Liver (tissue), 3 donors: Measurements from ENCODE around the gene SRSF3.

Source experiments
- EGR1 ChIP-seq, 2 donors: IDR thresholded peaks; 2 replicates each; pipeline ENCODE4 v1.6.1; 2016 to 2018; ENCODE audit warnings: antibody characterized with exemption in 2 of 2, low read depth in 2 of 2
- FOXA1 ChIP-seq: IDR thresholded peaks from 2 replicates; pipeline ENCODE4 v1.6.1; 2016; ENCODE audit warnings: antibody characterized with exemption
- GABPA ChIP-seq, 2 donors: IDR thresholded peaks in 1 of 2; conservative IDR thresholded peaks in 1 of 2; 2 replicates each; pipeline ENCODE4 v1.6.1; 2016; ENCODE audit warnings: antibody characterized with exemption in 2 of 2, mild to moderate bottlenecking in 1 of 2, moderate library complexity in 1 of 2
- HNF4G ChIP-seq: IDR thresholded peaks from 2 replicates; pipeline ENCODE4 v1.6.1; 2016; ENCODE audit warnings: antibody characterized with exemption
- JUND ChIP-seq, 2 donors: IDR thresholded peaks; 2 replicates each; pipeline ENCODE4 v1.6.1; 2016; ENCODE audit warnings: antibody characterized with exemption in 2 of 2
- MAX ChIP-seq: IDR thresholded peaks from 2 replicates; pipeline ENCODE4 v1.6.1; 2016; ENCODE audit warnings: antibody characterized with exemption
- RAD21 ChIP-seq, 2 donors: IDR thresholded peaks; 2 replicates each; pipeline ENCODE4 v1.6.1; 2016; ENCODE audit warnings: antibody characterized with exemption in 2 of 2, mild to moderate bottlenecking in 2 of 2
- RXRA ChIP-seq, 2 donors: IDR thresholded peaks; 2 replicates each; pipeline ENCODE4 v1.6.1; 2017 to 2018; ENCODE audit warnings: antibody characterized with exemption in 2 of 2, mild to moderate bottlenecking in 1 of 2
- TAF1 ChIP-seq: conservative IDR thresholded peaks from 2 replicates; pipeline ENCODE4 v1.6.1; 2016; ENCODE audit warnings: antibody characterized with exemption, mild to moderate bottlenecking
- YY1 ChIP-seq: IDR thresholded peaks from 2 replicates; pipeline ENCODE4 v1.6.1; 2016; ENCODE audit warnings: antibody characterized with exemption, mild to moderate bottlenecking
- ZBTB33 ChIP-seq: IDR thresholded peaks from 2 replicates; pipeline ENCODE4 v1.6.1; 2016; ENCODE audit warnings: antibody characterized with exemption
- TF ChIP-seq, protein P1 (sequence below): fragments of 150-350 bp; IDR thresholded peaks from 2 replicates; pipeline ENCODE4 v1.5.1; 2017; ENCODE audit warnings: improper control_type of control experiment, low read depth, low read length; ENCODE audit not compliant: missing input control
- TF ChIP-seq, protein P2 (sequence below): IDR thresholded peaks from 2 replicates; pipeline ENCODE4 v1.6.1; 2016; ENCODE audit warnings: antibody characterized with exemption, mild to moderate bottlenecking
- TF ChIP-seq, protein P3 (sequence below): IDR thresholded peaks from 2 replicates; pipeline ENCODE4 v1.6.1; 2016; ENCODE audit warnings: antibody characterized with exemption
- donor health status: healthy.
- donor health status: healthy.

DNA sequence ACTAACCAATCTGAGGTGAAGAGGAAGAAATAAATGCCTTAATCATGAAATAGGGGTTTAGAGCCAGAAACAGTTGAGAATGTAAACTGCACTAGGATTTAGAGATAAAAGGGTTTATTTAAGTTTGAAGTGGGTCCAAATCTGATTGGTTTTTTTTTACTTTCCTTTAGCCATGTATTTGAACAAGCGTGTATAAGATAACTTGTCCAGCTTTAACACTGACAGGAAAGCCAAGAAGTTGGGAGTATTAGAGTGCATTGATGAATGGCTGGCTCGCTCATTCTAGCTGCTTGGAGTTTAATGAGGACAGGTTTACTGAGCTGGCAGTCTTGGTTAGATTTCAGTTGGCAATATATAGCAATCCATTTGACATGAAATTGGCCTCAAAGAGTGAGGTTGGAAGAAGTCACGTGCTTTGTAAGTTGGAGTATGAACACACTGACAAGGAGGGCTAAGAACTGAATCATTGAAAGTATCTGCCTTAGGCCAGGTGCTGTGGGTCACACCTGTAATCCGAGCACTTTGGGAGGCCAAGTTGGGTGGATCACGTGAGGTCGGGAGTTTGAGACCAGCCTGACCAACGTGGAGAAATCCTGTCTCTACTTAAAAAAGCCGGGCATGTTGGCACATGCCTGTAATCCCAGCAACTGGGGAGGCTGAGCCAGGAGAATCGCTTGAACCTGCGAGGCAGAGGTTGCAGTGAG is 13.7 kb downstream of the SRSF3 start:
- TF ChIP-seq, protein P1, sequence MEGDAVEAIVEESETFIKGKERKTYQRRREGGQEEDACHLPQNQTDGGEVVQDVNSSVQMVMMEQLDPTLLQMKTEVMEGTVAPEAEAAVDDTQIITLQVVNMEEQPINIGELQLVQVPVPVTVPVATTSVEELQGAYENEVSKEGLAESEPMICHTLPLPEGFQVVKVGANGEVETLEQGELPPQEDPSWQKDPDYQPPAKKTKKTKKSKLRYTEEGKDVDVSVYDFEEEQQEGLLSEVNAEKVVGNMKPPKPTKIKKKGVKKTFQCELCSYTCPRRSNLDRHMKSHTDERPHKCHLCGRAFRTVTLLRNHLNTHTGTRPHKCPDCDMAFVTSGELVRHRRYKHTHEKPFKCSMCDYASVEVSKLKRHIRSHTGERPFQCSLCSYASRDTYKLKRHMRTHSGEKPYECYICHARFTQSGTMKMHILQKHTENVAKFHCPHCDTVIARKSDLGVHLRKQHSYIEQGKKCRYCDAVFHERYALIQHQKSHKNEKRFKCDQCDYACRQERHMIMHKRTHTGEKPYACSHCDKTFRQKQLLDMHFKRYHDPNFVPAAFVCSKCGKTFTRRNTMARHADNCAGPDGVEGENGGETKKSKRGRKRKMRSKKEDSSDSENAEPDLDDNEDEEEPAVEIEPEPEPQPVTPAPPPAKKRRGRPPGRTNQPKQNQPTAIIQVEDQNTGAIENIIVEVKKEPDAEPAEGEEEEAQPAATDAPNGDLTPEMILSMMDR: no peak
- TF ChIP-seq MAX (peak; percentile 16), RAD21 (IDR thresholded peaks at IDR 0.05) (no peak), TAF1 (no peak), RXRA (IDR thresholded peaks at IDR 0.05) (no peak), YY1 (no peak), HNF4G (no peak), GABPA (IDR thresholded peaks at IDR 0.05 in 1 of 2, conservative IDR thresholded peaks at IDR 0.05 in 1 of 2) (no peak), ZBTB33 (no peak), EGR1 (IDR thresholded peaks at IDR 0.05; ENCODE audit: low read depth in 2 of 2) (no peak), FOXA1 (no peak), JUND (IDR thresholded peaks at IDR 0.05) (no peak)
- TF ChIP-seq, protein P2, sequence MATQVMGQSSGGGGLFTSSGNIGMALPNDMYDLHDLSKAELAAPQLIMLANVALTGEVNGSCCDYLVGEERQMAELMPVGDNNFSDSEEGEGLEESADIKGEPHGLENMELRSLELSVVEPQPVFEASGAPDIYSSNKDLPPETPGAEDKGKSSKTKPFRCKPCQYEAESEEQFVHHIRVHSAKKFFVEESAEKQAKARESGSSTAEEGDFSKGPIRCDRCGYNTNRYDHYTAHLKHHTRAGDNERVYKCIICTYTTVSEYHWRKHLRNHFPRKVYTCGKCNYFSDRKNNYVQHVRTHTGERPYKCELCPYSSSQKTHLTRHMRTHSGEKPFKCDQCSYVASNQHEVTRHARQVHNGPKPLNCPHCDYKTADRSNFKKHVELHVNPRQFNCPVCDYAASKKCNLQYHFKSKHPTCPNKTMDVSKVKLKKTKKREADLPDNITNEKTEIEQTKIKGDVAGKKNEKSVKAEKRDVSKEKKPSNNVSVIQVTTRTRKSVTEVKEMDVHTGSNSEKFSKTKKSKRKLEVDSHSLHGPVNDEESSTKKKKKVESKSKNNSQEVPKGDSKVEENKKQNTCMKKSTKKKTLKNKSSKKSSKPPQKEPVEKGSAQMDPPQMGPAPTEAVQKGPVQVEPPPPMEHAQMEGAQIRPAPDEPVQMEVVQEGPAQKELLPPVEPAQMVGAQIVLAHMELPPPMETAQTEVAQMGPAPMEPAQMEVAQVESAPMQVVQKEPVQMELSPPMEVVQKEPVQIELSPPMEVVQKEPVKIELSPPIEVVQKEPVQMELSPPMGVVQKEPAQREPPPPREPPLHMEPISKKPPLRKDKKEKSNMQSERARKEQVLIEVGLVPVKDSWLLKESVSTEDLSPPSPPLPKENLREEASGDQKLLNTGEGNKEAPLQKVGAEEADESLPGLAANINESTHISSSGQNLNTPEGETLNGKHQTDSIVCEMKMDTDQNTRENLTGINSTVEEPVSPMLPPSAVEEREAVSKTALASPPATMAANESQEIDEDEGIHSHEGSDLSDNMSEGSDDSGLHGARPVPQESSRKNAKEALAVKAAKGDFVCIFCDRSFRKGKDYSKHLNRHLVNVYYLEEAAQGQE: no peak
- TF ChIP-seq, protein P3, sequence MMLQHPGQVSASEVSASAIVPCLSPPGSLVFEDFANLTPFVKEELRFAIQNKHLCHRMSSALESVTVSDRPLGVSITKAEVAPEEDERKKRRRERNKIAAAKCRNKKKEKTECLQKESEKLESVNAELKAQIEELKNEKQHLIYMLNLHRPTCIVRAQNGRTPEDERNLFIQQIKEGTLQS: no peak
